Measurements from ENCODE around the gene ZSWIM9.

Gene ZSWIM9

GRCh38 chr19:48175578-48175977 is 5.1 kb downstream of the ZSWIM9 start:
- DNase-seq (ENCODE audit: low read depth) = no peak

GRCh38 chr19:48176226-48176625 is 5.7 kb downstream of the ZSWIM9 start:
- no peak for DNase-seq (ENCODE audit: low read depth)

DNA sequence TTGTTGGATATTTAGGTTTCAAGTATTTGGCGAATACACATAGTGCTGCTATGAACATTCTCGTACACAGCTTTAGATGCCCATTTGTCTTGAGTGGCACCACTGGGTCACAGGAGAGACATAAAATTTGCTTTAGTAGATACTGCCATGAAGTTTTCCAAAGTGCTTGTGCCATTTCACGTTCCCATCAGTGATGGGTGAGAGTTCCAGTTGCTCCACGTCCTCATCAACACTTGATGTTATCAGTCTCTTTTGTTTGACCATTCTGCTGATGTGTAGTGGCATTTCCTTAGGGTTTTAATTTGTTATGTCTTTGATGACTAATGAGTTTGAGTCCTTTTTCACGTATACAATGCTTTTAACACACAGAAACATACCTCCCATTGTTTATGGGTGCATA is 11.0 kb downstream of the ZSWIM9 start:
- no peak for DNase-seq (ENCODE audit: low read depth)

GRCh38 chr19:48182434-48182833 is 12.0 kb downstream of the ZSWIM9 start:
- DNase-seq (ENCODE audit: low read depth) = no peak

DNA sequence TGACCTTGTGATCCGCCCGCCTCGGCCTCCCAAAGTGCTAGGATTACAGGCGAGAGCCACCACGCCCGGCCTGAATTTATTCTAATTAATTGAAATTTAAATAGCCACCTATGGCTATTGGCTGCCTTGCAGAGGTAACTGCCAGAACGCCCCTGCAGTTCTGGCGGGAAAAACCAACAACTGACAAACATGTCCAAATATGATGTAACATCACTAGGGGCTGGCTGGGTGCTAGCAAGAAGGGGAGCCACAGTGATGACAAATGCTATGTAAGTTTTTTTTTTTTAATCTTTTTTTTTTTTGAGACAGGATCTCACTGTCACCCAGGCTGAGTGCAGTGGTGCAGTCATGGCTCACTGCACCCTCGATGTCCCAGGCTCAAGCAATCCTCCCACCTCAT is 12.9 kb downstream of the ZSWIM9 start:
- no peak for DNase-seq (ENCODE audit: low read depth)

GRCh38 chr19:48186015-48186414 is 15.5 kb downstream of the ZSWIM9 start:
- no peak for DNase-seq (ENCODE audit: low read depth)

GRCh38 chr19:48186541-48186991 is 16.1 kb downstream of the ZSWIM9 start:
- DNase-seq (ENCODE audit: low read depth) = no peak

DNA sequence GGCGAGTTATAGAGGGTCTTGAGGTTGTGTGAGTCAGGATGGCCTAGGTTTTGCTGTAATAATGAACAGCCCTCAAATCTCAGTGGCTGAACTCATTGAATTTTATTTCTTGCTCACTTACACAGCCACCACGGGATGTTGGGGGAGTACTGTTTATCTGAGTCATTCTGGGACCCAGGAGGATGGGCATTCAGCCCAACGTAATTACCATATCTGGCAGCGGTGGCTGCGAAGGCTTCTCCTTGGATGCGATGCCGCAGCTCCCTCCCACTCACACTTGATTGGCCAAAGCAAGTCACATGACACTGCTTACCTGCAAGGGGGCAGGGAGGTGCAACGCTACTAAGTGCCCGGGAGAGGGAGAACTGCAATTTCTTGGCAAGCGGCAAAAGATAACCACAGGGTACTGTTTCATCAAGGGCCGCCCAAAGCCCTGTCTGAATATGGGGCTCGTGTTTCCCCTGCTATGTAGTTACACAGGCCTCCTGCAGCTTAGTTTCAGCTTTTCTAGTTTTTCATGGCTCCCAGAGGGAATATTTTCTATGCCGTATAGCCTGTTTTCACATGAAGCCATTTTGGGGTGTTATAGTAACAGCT is 19.9 kb downstream of the ZSWIM9 start:
- peak; percentile 57 for DNase-seq (ENCODE audit: low read depth)

DNA sequence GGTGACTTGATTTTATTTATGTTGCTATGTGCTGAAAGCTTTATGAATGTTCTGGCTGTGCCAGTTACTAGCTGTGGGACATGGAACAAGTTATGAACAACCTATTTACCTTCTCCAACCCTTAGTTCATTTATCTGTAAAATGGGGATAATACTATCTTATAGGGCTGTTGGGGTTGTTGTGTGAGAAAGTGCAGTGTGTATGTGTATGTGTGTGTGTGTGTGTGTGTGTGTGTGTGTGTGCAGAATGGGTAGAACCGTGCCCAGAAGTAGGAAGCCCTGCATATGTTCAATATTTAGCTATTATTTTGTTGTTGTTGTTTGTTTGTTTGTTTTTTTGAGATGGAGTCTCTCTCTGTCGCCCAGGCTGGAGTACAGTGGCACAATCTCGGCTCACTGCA is 20.4 kb downstream of the ZSWIM9 start:
- no peak for DNase-seq (ENCODE audit: low read depth)

- DNase-seq (ENCODE audit: low read depth) = no peak
These were observed 22.3 kb downstream of the ZSWIM9 start for GRCh38 chr19:48192750-48193149.

- DNase-seq (ENCODE audit: low read depth) = no peak
These were observed 23.8 kb downstream of the ZSWIM9 start for GRCh38 chr19:48194041-48194843.

- DNase-seq (ENCODE audit: low read depth) = no peak
These were observed 24.7 kb downstream of the ZSWIM9 start for GRCh38 chr19:48194844-48195830.

DNA sequence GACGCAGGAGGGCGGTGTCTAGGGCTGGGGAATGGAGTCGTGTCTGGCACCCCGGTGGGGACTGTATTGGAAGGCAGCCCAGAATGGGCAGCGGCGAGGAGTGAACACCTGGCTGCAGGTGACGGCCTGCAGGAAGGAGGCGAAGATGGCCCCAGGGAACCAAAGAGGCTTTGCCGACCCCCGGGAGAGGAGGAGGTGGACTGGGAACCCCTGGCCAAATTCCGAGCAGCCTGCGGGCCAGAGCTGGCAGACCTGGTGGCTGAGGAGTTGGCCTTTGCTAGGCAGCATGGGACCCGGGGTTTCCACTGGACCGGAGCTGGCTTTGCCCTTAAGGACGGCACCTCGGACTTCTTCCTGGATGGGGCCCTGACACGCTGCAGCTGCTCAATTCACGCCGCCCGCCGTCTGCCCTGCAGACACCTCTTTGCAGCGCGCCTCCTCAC is 25.9 kb downstream of the ZSWIM9 start:
- DNase-seq (ENCODE audit: low read depth) = no peak

- DNase-seq (ENCODE audit: low read depth) = no peak
These were observed 26.6 kb downstream of the ZSWIM9 start for GRCh38 chr19:48196933-48197665.

GRCh38 chr19:48203222-48203793 is 32.8 kb downstream of the ZSWIM9 start:
- no peak for DNase-seq (ENCODE audit: low read depth)

- peak; percentile 86 for DNase-seq (ENCODE audit: low read depth)
These were observed 33.5 kb downstream of the ZSWIM9 start for GRCh38 chr19:48203794-48204628.

- no peak for DNase-seq (ENCODE audit: low read depth)
These were observed 36.1 kb downstream of the ZSWIM9 start for GRCh38 chr19:48206397-48207093.

- no peak for DNase-seq (ENCODE audit: low read depth)
These were observed 39.5 kb downstream of the ZSWIM9 start for GRCh38 chr19:48210005-48210404.

GRCh38 chr19:48213959-48214358 is 43.5 kb downstream of the ZSWIM9 start:
- no peak for DNase-seq (ENCODE audit: low read depth)

GRCh38 chr19:48216933-48217332 is 46.5 kb downstream of the ZSWIM9 start:
- no peak for DNase-seq (ENCODE audit: low read depth)
